GM18867 (cell line): ENCODE data around the gene GJC2.
"Not testable (repeated sequence)": the region's sequence is repeated elsewhere in the genome, so short reads cannot be mapped to it uniquely, and the experiment has no call there.

ENCODE experiments used
- ATAC-seq: cut with Tn5 transposase; IDR thresholded peaks from one replicate; pipeline ENCODE4 v1.9.1; 2021; ENCODE audit warnings: mild to moderate bottlenecking, moderate library complexity; ENCODE audit not compliant: unreplicated experiment

Gene GJC2

GRCh38 chr1:228170666-228171065 lies 20.9 kb downstream of the GJC2 start:
- no peak for ATAC-seq

- no peak for ATAC-seq
Measured at GRCh38 chr1:228171221-228171891, 21.6 kb downstream of the GJC2 start.

- ATAC-seq: no peak
Measured at GRCh38 chr1:228172591-228173527, 23.1 kb downstream of the GJC2 start.

GRCh38 chr1:228173528-228174481 lies 24.1 kb downstream of the GJC2 start:
- not testable (repeated sequence) for ATAC-seq

- ATAC-seq: no peak
Measured at GRCh38 chr1:228174482-228175315, 25.0 kb downstream of the GJC2 start.

GRCh38 chr1:228175316-228176023 lies 25.7 kb downstream of the GJC2 start:
- no peak for ATAC-seq

- no peak for ATAC-seq
Measured at GRCh38 chr1:228176024-228176395, 26.3 kb downstream of the GJC2 start.

- ATAC-seq: no peak
Measured at GRCh38 chr1:228176461-228177182, 26.9 kb downstream of the GJC2 start.

- ATAC-seq: no peak
Measured at GRCh38 chr1:228177183-228177475, 27.4 kb downstream of the GJC2 start.

GRCh38 chr1:228177721-228178710 lies 28.3 kb downstream of the GJC2 start:
- no peak for ATAC-seq

GRCh38 chr1:228178737-228179684 lies 29.3 kb downstream of the GJC2 start:
- no peak for ATAC-seq

GRCh38 chr1:228180271-228180958 lies 30.7 kb downstream of the GJC2 start:
- ATAC-seq: no peak

- ATAC-seq: no peak
Measured at GRCh38 chr1:228180959-228181644, 31.4 kb downstream of the GJC2 start.

GRCh38 chr1:228181645-228182034 lies 31.9 kb downstream of the GJC2 start:
- ATAC-seq: no peak

- no peak for ATAC-seq
Measured at GRCh38 chr1:228182296-228183030, 32.7 kb downstream of the GJC2 start.
